Stimulated activated CD4-positive, alpha-beta T cell treated with anti-CD3 and anti-CD28 coated beads, TNF-alpha, amount 100 ng/mL, for 1 hour (primary cell): ENCODE measurements around the gene FOXL3.

Experiments
- DNase-seq, 3 donors: peaks; one replicate each; pipeline ENCODE4 v3.0.0-alpha.2; 2020; ENCODE audit warnings: low read depth in 3 of 3, low spot score in 1 of 3

FOXL3 gene

DNA sequence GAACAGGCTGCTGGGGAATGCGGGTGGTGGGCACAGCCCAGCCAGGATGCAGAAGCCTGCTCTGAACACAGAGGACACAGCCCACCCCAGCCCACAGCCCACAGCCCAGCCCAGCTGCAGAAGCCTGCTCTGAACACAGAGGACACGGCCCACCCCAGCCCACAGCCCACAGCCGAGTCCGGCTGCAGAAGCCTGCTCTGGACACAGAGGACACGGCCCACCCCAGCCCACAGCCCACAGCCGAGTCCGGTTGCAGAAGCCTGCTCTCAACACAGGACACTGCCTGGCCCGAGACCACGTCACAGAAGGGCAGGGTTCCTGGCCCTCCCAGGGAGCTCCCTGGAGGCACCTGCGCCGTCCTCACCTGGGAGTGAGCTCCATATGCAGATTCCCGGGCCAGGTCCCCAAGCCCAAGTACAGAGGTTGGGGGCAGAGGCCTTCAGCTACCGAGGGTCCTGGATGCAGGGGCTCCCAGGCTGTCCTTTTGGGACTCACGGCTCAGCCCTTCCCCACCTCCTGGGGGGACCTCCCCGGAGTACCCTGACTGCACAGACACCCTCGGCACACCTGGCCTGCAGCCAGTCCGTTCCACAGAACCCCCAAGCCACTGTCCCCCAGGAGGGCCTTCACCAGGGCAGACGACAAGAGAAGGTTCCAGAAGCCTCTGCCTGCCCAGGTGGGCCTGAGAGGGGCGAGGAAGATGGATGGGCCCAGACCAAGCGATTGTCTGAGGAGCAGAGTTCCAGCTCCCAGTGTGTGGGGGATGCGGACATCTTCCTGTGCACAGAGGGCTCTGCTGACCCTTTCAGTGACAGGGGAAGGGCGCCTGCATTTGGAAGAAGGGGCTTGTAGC is 23.7 kb upstream of the FOXL3 start:
- DNase-seq, result no peak

DNA sequence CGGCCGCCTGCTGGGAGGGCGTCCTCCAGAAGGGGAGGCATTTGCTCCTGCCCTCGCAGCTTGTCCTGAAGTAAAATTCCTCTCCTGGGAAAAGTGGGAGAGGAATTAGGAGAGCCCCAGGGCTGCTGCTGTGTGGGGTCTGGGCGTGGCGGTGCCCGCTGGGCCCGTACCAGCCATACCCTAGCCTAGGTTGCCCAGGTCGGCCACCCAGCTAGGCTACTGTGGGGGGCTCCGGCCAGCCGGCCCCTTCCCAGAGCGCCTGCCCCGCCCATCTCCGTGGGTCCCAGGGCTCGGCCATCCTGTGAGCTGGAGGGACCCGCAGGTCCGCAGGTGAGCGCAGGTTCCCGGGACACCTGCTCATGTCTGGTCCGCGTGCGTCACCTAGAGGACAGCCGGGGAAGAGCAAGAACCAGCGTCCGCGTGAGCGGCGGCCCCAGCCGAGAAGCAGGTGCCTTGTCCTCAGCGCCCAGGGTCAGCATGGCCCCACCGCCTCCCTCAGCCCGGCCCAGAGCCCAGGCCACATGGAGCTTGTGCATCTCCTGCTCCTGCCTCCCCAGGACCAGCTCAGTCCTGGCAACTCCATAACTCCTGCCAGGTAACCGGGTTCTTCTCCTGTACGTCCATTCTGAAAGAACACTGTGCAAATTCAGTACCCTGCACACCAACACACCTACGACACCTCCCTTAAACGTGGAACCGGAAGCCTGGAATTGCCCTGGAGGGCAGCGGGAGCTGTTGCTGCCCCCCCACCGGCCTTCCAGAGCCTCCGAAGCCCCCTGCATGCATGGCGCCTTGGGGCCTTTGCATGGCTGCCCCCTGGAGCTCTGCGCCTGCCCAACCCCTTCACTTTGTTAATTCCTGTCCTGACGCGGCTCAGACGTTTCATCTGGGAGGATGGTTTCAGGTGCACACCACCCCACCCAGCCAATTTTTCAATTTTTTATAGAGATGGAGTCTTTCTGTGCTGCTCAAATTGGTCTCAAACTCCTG is 22.8 kb upstream of the FOXL3 start:
- no peak for DNase-seq

DNA sequence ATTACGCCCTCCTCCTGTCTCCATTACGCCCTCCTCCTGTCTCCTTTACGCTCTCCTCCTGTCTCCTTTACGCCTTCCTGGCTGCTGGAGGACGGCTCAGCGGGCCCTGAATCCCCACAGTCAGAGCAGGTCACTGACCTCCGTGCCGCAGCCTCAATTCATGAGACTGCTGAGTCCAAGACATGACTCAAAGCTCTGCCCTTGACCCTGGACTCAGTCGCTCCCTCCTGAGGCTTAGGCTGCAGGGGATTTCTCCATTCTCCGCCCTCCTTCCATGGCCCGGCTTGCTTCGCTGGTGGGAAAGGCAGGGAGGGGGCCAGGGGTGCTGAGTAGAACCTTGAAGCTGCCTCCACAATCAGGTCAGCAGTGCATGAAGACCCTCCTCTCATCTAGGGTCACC is 21.0 kb upstream of the FOXL3 start:
- no peak for DNase-seq

DNA sequence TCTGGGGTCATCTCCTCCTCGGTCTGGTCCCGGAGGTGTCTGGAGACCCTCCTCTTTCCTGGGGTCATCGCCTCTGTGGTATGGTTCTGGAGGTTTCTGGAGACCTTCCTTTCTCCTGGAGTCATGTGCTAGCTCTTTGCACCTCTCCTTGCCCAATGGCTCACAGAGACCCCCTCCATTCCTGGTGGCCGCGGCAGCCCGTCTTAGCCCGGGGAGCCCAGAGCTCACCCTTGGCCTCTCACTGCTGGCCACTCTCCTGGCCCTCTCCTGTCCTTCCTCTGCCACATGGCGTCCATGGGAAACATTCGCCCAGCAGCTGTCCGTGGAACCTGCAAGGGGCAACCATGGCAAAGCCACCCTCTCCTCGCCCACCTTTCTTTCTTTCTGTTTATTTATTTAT is 20.2 kb upstream of the FOXL3 start:
- no peak for DNase-seq

DNA sequence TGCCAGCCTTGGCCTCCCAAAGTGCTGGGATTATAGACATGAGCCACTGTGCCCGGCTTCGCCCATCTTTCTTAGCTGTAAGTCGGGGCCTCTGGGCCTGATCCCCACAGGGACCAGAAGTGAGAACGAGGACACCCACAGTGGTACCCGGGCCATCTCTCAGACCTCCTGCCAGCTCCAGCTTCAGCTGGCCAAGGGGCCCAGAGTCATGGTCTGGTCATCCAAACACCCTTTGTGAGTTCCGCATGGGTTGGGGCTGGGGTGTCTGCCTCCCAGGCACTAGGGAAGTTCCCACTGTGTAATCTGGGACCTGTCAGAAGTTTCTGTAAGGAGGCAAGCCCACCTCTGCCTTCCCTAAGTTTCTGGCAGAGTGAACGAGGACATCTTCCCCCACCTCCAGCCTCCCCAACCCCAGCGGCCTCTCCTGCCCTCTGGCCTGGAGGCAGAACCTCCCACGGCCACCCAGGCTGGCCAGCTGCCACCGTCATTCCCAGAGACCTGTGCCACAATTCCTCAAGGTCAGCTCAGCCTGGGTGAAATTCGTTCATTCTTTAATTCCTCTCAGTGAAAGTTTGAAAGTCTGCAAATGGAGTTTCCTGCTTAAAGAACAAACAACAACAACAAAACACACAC is 19.5 kb upstream of the FOXL3 start:
- DNase-seq, result no peak

DNA sequence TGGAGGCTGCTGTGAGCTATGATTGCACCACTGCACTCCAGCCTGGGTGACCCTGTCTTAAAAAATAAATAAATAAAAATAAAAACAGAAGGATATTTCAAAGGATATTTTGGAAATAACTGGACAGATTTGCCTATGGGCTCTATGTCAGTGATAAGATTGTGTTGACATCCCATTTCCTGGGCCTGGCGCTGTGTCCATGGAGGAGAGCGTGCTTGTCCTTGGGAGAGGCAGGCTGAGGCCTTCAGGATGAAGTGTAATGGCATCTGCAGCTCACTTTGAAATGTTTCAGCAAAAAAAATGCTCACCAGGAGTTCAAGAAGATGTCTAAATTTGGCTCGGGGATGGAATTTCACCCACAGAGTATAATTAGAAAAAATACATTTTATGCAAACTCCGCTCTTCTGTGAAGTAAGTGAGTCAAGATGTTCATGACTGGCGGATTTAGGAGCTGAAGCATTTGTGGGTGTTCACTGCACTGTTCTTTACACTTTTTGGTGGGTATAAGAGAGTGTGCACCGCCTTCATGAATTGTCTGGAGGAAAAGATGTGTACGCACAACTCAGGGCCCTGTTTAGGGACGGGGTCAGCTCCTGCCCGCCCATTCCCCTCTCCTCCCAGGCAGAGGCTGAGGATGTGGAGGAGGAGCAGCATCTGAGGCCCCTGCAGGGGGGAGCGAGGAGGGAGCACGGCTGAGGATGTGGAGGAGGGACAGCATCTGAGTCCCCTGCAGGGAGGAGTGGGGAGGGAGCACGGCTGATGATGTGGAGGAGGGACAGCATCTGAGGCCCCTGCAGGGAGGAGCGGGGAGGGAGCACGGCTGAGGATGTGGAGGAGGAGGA is 18.5 kb upstream of the FOXL3 start:
- DNase-seq, result no peak

DNA sequence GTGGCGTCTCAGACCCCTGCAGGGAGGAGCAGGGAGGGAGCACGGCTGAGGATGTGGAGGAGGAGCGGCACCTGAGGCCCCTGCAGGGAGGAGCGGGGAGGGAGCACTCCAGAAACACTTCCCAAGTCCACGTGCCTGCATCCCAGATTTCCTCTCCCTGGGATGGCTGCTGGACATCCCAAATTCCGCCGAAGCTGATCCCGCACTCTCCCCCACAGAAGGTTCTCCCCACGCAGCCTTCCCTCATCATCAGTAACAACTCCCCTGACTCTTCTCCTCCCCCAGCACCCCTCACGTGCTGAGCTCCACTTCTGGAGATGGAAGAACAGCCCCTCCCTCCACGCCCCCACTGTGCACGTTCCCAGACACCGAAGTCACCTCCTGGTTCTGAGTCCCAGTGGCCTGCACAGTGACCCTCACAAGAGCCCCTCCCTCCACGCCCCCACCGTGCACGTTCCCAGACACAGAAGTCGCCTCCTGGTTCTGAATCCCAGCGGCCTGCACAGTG is 17.8 kb upstream of the FOXL3 start:
- no peak for DNase-seq

DNA sequence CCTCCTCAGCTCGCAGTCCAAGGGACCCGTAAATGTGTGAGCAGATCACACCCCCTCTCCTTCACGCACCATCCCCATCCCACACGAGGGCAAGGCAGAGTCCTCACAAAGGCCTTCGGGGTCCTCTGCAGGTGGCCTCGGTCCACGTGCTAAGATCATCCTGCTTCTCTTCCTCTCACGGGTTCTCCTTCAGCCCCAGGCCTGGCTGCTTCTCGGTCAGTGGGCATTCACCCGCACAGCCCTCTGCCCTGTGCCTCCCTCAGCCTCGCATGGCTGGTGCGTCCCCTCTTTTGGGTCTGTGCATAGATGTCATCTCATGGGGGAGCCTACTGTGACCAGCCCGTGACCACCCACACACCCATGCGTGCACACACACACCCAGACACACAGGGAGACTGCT is 17.3 kb upstream of the FOXL3 start:
- no peak for DNase-seq

DNA sequence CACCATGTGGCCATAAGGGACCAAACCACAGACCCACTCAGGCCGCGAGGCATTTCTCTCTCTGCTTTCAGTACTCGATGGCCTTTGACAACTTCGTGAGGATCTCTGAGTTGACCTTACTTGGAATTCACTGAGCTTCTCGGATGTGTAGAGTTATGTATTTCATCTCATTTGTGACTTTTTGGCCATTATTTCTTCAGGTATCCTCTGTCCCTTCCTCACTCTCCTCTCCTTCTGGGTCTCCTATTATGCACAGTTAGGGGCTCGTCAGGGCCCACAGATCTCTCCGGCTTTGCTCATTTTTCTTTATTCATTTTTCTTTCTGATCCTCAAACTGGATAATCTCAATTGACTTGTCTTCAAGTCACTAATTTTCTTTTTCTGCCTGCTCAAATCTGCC is 16.6 kb upstream of the FOXL3 start:
- DNase-seq, result no peak

DNA sequence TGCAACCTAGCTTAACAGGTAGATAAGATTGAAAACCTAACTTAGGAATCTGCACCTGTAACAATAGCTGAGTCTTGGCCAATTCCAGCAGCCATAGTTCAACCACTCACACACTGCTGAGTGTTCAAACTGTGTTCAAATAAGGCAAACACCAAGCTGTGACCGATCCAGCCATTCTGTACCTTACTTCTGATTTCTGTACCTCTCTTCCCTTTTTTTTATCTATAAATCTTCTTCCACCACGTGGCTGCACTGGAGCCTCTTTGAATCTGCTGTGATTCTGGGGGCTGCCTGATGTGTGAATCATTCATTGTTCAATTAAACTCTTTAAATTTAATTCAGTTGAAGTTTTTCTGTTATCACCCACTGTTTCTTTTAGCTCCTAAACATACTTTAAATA is 15.7 kb upstream of the FOXL3 start:
- no peak for DNase-seq

DNA sequence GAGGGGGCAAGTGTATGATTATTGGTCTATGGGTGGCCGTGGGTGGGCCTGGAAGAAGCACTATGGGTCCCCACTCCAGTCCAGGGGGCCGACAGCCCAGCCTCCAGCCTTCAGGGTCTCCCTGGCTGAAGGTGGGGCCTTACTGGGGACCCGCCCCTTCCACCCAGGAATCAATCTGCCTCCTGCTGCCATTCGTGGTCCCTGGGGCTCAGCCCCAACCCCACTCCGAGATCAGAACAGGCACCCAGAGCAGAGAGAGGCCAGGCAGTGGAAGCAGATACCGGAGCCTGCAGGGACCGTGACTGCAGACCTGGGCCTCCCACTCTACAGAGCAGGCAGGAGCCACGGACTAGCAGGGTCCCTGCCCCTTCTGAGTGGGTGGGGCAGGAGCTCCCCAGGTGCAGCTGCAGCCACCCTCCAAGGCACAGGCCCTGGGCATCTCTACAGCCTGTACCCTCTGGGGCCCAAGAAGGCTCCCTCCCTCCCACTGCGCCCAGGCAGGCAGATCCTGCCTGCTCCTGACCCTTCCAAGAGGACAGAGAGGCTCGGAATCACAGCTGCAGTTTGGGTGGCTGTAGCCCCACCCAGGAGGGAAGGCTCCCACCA is 13.6 kb upstream of the FOXL3 start:
- DNase-seq, result no peak

DNA sequence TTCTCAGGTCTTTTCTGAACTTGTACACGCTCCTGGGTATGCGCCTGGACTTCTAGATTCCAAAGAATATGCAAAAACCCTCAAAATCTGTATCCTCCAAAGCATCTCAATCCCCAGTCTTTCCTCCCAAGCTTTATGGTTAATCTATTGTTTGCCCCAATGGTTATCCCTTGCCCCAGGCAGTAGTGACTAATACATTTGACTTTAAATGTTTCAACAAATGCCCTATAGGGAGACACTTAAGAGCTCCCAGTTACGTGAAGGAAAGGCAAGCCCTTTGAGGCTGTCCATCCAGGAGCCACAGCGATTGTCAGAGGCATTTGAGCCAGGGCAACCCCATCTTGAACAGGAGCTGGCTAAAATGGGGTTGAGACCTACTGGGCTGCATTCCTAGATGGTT is 12.7 kb upstream of the FOXL3 start:
- DNase-seq, result no peak

DNA sequence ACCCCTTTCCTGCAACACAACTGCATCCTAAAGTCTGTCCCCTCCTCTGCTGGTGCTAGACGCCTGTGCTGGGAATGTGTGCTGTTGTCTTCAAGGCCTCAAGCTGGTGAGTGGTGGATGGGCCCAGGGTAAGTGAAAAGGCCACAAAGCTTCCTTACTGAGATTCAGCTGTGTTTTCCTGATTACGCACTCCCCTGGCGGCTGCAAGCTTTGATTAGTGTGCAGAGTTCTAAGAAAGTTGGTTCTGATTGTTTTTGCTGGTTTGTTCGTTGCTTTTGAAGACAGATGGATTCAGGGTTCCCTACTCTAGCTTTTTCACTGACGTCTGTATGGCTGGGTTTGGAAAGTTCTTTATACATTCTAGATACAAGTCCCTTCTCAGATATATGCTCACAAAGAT is 11.9 kb upstream of the FOXL3 start:
- no peak for DNase-seq

DNA sequence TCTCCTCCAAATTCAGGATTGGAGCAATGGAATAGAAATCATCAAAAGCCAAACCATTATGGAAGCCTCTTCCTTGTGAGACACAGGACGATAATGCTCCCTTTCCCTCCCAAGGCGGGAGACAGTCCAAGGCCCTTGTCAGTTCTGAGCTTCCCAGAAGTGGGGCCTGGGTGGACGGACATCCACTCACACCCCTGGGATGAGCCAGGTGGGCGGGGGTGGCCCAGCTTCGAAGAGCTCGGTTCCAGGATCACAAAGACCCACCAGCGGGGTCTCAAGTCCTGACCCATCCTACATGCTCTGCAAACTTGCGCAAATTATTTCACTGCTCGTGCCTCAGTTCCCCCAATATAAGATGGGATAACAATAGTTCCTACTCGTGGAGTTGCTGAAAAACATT is 10.1 kb upstream of the FOXL3 start:
- no peak for DNase-seq

DNA sequence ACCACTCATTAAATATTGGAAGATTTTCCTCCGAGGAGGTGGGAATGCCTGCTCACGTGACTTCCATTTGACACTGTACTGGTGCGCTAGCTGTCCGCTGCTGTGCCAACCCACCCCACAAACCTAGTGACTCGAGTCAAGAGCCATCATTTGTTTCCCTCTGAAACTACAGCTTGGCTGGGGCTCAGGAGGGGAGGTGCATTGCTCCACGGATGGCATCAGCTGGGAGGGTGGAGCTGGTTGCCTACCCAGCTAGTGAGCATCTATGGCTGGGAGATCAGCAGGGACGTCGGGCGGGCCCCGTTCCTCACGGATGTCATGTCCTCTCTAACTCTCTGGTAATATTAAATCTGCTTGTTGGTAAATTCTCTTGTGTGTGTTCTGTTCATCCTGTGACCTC is 9.5 kb upstream of the FOXL3 start:
- no peak for DNase-seq

DNA sequence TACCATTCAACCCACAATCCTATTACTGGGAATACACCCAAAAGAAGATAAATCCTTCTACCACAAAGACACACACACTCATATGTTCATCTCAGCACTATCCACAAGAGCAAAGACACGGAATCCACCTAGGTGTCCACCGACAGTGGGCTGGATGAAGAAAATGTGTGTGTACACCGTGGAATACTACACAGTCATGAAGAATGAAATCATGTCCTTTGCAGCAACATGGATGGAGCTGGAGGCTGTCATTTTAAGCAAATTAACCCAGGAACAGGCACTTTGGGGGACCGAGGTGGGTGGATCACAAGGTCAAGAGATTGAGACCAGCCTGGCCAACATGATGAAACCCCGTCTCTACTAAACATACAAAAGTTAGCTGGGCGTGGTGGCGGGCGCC is 8.3 kb upstream of the FOXL3 start:
- DNase-seq, result no peak

DNA sequence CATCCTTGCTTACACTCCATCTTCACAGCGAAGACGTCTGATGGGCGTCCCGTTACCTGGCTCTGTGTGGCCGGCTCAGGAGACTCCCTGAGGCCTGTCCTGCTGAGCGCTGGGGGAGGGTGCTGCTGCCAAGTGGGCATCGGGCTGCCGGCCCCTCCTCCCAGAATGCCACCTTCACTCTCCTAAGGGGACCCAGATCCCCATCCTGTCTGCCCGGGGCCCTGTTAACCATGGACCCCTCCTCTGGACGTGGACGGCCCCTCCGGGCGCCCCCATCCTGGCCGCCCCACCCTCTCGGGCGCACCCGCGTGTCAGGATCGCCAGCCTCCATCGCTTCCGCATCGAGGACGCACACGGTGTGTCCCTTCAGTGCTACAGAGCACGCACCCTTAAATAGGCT is 7.3 kb upstream of the FOXL3 start:
- no peak for DNase-seq

DNA sequence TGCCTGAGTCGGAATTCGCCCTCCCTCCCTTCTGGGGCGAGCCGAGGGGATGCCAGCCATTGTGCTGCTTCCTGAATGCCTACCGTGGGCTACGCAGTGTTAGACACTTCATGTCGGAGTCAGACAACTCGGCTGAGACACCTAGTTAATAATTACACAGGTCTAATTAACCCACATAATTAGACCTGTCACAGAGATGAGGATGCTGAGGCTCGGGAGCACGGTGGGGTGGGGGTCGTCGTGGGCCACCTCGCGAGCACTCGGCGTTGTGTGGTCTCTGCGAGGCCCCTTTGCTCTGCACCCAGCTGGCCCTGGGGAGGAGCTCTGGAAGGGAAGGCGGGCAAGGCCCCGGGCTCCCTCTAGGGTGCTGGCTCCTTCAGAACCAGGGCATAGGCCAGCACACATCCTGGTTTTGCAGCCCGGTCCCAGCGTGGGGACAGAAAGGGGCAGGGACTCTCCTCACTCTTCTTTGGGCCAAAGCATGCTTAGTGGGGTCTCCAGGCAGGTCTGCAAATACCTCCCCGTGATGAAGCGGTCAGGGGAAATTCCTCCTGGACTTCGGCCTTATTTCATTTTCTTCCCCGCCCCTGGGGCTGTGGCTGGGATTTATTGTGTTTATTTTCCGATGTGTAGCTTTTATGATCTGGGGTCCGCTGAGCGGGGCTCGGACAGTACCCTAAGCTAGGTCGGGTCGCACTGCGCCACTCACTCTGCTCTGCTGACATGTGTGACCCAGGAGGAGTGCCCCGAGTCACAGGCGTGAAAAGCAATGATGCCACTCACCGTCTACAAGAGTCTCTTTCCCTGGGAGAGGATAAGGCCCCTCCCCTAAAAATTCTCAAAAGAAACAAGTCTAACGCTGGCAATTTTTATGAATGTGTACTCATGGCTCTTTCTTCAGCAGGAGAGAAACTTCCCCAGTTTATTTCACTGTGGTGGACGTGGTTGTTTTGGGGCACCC is 4.9 kb upstream of the FOXL3 start:
- DNase-seq, result no peak

DNA sequence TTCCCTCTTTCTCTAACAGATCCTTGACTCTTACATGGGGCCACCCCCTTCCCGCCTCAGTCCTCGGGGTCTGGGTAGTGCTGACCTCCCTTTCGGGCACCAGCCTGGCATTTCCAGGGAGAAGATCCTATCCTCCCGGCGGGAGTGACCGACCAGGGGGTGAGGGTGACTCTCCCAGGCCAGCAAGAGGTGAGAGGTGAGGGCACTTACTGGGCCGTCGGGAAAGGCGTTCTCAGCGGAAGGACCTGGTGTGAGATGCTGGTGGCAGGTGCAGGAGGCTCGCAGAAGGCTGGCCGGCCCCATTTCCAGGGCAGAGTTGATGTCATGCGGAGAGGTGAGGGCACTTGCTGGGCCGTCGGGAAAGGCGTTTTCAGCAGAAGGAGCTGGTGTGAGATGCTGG is 4.2 kb upstream of the FOXL3 start:
- no peak for DNase-seq
